Ovary (tissue), 9 donors: ENCODE results near the gene RIOX2. TPM values are rescaled to one million over a fixed set of nuclear protein-coding genes. Genes with fewer than 3 reads are reported as not detected.

Source experiments
- DNase-seq, 5 donors: peaks; one replicate each; pipeline ENCODE4 v3.0.0-alpha.2; 2019 to 2020
- H3K27ac ChIP-seq, 2 donors: fragments of 200-600 bp; one replicate each; pipeline versions ENCODE4 v1.5.1 to v1.8.0; 2019 to 2022
- H3K27me3 ChIP-seq: fragments of 200-600 bp; one replicate; pipeline ENCODE4 v1.8.0; 2022
- H3K36me3 ChIP-seq: fragments of 200-600 bp; sonication (generic); one replicate; pipeline ENCODE4 v1.5.1; 2019
- H3K4me1 ChIP-seq: one replicate; pipeline ENCODE4 v1.8.1; 2013; ENCODE audit warnings: mild to moderate bottlenecking, moderate library complexity; ENCODE audit not compliant: insufficient read depth
- H3K4me3 ChIP-seq: fragments of 200-600 bp; sonication (generic); one replicate; pipeline ENCODE4 v1.5.1; 2017
- H3K9me3 ChIP-seq, 2 donors: fragments of 200-600 bp in 1 of 2; sonication (generic) in 1 of 2; one replicate each; pipeline versions ENCODE4 v1.5.1 to v1.8.1; 2013 to 2019; ENCODE audit warnings: mild to moderate bottlenecking in 1 of 2, moderate library complexity in 1 of 2
- CTCF ChIP-seq, 3 donors: fragments of 450-650 bp in 2 of 3; fragments of 200-600 bp in 1 of 3; IDR thresholded peaks; one replicate each; pipeline versions ENCODE4 v1.5.1 to v1.8.0; 2016 to 2022; ENCODE audit warnings: antibody characterized with exemption in 3 of 3, mild to moderate bottlenecking in 1 of 3
- EP300 ChIP-seq: sonication (generic); formaldehyde crosslinking; IDR thresholded peaks from one replicate; pipeline ENCODE4 v1.6.1; 2017; ENCODE audit warnings: antibody characterized with exemption
- POLR2A ChIP-seq: fragments of 450-650 bp; IDR thresholded peaks from one replicate; pipeline ENCODE4 v1.6.1; 2017; ENCODE audit warnings: antibody characterized with exemption, mild to moderate bottlenecking, moderate library complexity
- WGBS, 3 donors: extraction: QIAGEN DNeasy Blood & Tissue Kit in 1 of 3; methylation state at CpG; one replicate each; pipeline versions ENCODE4 v1.1.5 to v1.1.7; 2013 to 2017; 5-methylcytosine and 5-hydroxymethylcytosine counted together
- intact Hi-C, 4 donors: fragments of 100-400 bp; cut with DNase I; formaldehyde crosslinking; loops; one replicate each; pipeline versions ENCODE4 v1.11.0 to v1.15.1; 2022 to 2023
- polyA plus RNA-seq, 2 donors: library from polyadenylated mRNA; stranded (reverse); fragments of 200-250 nt in 1 of 2; fragments of 350-450 nt in 1 of 2; fragmentation: Illumina TruSeq in 1 of 2; extraction: RNeasy Lipid Tissue Mini Kit (QIAGEN cat#74804) in 1 of 2; gene quantifications; one replicate each; pipeline ENCODE4 v1.2.3, GENCODE V29; 2013 to 2014
- total RNA-seq, 7 donors: library from RNA; depleted of rRNA in 2 of 7; stranded (reverse); fragments of >200 nt in 2 of 7; fragmentation: NEBNext Ultra II Directional in 3 of 7; extraction: Animal tissue kit (Norgen Biotek cat#: 25700) in 3 of 7; gene quantifications; one replicate each; pipeline versions ENCODE4 v1.1.0 to v1.2.4, GENCODE V29; 2016 to 2023
- donor health status: DM: no; HTN: no; CAD: no; lungs with moderate emphysema.
- donor health status: DM: no; HTN: no; CAD: no.
- donor health status: Bipolar disorder and iron deficiency.
- donor health status: DM: yes; HTN: yes; CAD: no.
- donor health status: DM: no; HTN: no; CAD: no.
- donor health status: DM: yes; HTN: yes; CAD: no.

Gene RIOX2
- total and polyA plus RNA-seq, 9 donors: 10.3 to 36.7 (median 22.7) TPM

- Histone ChIP-seq H3K4me1 (no peaks in the 10 kb centered on the region), H3K36me3 (no peaks in the 10 kb centered on the region), H3K4me3 (no peak overlapping the region), H3K9me3 (no peaks in the 10 kb centered on the region), H3K27me3 (no peaks in the 10 kb centered on the region), H3K27ac (no peak overlapping the region)
- 57 to 69% (median 67%) methylated on average over 2 of the region's 2 CpGs for WGBS, 3 donors
- intact Hi-C loops: no loop called here
- TF ChIP-seq CTCF (IDR thresholded peaks at IDR 0.05): no peak
- no peak for TF ChIP-seq EP300
- no peak for TF ChIP-seq POLR2A
- no peak for DNase-seq
Measured at GRCh38 chr3:97931218-97931617, 41.0 kb downstream of the RIOX2 start.

GRCh38 chr3:97930018-97930417, 42.2 kb downstream of the RIOX2 start:
- Histone ChIP-seq H3K9me3 (no peaks in the 10 kb centered on the region), H3K36me3 (no peaks in the 10 kb centered on the region), H3K27ac (no peak overlapping the region), H3K4me1 (no peaks in the 10 kb centered on the region), H3K4me3 (no peak overlapping the region), H3K27me3 (no peaks in the 10 kb centered on the region)
- no peak for TF ChIP-seq CTCF (IDR thresholded peaks at IDR 0.05)
- TF ChIP-seq EP300: no peak
- TF ChIP-seq POLR2A: no peak
- DNase-seq: no peak
- intact Hi-C loops: no loop called here

GRCh38 chr3:97928986-97929385, 43.2 kb downstream of the RIOX2 start:
- H3K9me3 ChIP-seq: no peaks in the 10 kb centered on the region
- no peak overlapping the region for H3K27ac ChIP-seq
- no peaks in the 10 kb centered on the region for H3K4me1 ChIP-seq
- no peaks in the 10 kb centered on the region for H3K27me3 ChIP-seq
- intact Hi-C loops: no loop called here
- H3K4me3 ChIP-seq: no peak overlapping the region
- H3K36me3 ChIP-seq: no peaks in the 10 kb centered on the region
- whole genome bisulfite sequencing, 3 donors: 89 to 90% (median 90%) methylated on average over 4 of the region's 4 CpGs
- TF ChIP-seq EP300 (no peak), CTCF (IDR thresholded peaks at IDR 0.05) (no peak), POLR2A (no peak)
- DNase-seq: no peak

- H3K27me3 ChIP-seq: no peaks in the 10 kb centered on the region
- no peak overlapping the region for H3K27ac ChIP-seq
- no peak for DNase-seq
- intact Hi-C loops: no loop called here
- H3K36me3 ChIP-seq: no peaks in the 10 kb centered on the region
- H3K9me3 ChIP-seq: no peaks in the 10 kb centered on the region
- TF ChIP-seq EP300 (no peak), POLR2A (no peak), CTCF (IDR thresholded peaks at IDR 0.05) (no peak)
- no peak overlapping the region for H3K4me3 ChIP-seq
- H3K4me1 ChIP-seq: no peaks in the 10 kb centered on the region
Measured at GRCh38 chr3:97927704-97928103, 44.5 kb downstream of the RIOX2 start.
